ENCODE measurements around the gene CSTB.
A peak's percentile ranks its signal among the peaks of the same experiment; 100 is the strongest.

CSTB gene

GRCh38 chr21:43750339-43751033 lies 25.6 kb downstream of the CSTB start:
- DNase-seq (ENCODE audit: low spot score) = no peak

- DNase-seq (ENCODE audit: low spot score) = no peak
Measured at GRCh38 chr21:43749651-43750262, 26.4 kb downstream of the CSTB start.

- no peak for DNase-seq (ENCODE audit: low spot score)
Measured at GRCh38 chr21:43748622-43749021, 27.5 kb downstream of the CSTB start.

GRCh38 chr21:43745772-43746517 lies 30.2 kb downstream of the CSTB start:
- no peak for DNase-seq (ENCODE audit: low spot score)

GRCh38 chr21:43744725-43745124 lies 31.4 kb downstream of the CSTB start:
- DNase-seq (ENCODE audit: low spot score) = no peak

GRCh38 chr21:43743947-43744346 lies 32.2 kb downstream of the CSTB start:
- DNase-seq (ENCODE audit: low spot score) = no peak

GRCh38 chr21:43741423-43742096 lies 34.5 kb downstream of the CSTB start:
- DNase-seq (ENCODE audit: low spot score) = no peak

- peak; percentile 65 for DNase-seq (ENCODE audit: low spot score)
Measured at GRCh38 chr21:43740497-43741156, 35.5 kb downstream of the CSTB start.

DNA sequence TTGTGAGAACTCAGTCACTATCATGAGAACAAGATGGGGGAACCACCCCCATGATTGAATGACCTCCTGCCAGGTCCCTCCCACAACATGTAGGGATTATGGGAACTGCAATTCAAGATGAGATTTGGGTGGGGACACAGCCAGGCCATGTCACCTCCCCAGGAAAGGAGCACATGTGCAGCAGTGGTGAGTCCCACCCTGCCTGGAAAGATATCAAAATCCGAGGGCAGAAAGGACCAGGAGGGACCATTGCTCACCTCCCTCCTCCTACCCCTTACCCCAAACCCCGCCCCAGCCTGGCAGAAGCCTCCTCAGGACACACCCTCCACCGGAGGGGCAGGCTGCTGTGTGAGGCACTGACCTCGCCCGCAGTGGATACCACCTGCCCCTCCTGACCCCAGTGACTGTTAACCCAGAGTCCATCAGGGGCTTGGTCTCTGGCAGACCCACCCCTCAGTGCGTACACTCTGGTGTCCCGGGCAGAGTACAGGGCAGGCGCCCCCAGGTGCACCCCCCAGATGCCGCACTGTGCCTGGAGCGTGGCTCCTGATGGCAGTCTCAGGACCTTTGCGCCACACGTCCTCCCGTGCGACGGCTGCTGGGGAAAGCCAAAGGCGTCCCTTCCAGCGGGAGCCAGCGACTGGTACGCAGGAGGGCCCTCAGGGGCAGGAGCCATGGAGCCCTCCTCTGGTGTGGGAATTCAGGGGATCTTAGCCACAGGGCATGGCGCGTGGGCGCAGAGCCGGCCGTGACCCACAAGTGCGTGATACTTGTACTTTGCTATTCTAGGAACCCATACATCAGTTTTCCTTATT lies 36.3 kb downstream of the CSTB start:
- DNase-seq (ENCODE audit: low spot score) = no peak

GRCh38 chr21:43737158-43737950 lies 38.8 kb downstream of the CSTB start:
- no peak for DNase-seq (ENCODE audit: low spot score)

DNA sequence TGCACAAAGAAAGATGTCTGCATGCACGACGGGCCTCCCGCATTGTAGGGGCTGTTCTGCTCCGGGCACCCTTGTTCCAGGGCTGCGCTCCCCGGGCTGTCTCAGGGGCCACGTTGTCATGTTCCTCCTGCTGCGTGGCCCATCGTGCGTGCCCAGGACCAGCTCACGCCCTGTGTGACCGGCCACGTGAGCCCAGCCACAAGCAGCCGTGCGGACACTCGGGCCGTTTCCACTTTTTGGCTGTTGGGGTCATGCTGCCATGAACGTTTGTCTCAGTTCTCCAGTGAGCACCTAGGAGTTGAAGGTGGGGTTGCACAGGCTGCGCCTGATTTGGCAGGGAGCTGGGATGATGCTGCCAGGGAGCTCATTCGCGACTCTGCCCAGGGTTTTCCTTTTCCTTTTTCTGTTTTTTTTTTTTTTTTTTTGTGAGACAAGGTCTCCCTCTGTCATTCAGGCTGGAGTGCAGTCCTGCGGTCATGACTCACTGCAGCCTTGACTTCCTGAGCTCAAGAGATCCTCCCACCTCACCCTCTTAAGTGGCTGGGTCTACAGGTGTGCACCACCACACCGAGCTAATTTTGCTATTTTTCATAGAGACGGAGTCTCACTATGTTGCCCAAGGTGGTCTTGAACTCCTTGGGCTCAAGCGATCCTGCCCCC lies 39.8 kb downstream of the CSTB start:
- DNase-seq (ENCODE audit: low spot score) = no peak

- DNase-seq (ENCODE audit: low spot score) = no peak
Measured at GRCh38 chr21:43735236-43736091, 40.6 kb downstream of the CSTB start.

DNA sequence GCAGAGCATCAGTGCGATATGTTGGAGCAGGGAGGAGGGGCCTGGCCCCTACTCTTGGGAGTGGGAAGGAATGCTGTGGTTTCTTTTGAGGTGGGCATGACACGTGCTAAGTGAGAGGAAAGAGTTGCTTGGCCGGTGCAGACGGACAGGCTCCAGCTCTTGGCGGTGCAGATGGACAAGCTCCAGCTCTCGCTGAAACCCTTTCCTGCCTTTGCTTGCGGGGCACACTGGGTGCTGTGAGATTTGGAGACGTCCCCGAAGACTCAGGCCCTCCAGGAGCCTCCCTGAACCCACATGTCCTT lies 41.2 kb downstream of the CSTB start:
- DNase-seq (ENCODE audit: low spot score) = no peak

DNA sequence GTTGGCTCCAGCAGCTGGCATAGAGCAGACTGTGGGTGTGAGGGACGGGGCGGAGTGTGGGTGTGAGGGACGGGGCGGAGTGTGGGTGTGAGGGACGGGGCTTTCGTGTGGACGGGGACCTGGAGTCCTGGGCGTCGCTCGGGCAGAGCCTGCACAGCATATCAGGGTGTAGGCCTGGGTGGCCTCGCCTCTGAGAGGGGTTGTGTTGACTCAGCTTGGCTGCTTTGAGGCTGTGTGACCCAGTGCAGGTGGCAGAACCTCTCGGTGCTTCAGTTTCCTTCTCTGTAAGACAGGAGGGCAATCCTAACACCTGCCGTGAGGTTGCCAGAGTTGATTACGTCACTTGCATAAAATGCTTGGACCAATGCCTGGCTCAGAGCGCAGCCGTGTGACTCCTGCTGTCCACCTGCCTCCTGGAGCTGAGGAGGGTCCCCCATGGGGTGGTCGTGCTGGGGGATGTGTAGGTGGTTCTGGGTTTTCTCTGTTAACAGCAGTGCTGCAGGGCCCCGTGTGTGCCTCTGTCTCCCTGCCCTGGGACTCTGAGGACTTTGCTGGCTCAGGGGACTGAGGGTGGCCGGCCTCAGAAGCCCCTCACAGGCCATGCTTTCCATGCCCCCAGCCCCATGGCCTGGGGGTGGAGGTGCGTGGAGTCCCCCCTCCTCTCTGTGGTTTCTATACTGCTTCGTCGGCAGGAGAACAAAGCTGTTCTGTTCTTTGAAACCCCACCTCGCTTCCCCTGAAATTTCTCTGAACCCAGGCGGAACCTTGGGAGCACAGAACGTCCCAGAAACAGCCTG lies 41.8 kb downstream of the CSTB start:
- DNase-seq (ENCODE audit: low spot score) = no peak

GRCh38 chr21:43733529-43734071 lies 42.5 kb downstream of the CSTB start:
- no peak for DNase-seq (ENCODE audit: low spot score)

DNA sequence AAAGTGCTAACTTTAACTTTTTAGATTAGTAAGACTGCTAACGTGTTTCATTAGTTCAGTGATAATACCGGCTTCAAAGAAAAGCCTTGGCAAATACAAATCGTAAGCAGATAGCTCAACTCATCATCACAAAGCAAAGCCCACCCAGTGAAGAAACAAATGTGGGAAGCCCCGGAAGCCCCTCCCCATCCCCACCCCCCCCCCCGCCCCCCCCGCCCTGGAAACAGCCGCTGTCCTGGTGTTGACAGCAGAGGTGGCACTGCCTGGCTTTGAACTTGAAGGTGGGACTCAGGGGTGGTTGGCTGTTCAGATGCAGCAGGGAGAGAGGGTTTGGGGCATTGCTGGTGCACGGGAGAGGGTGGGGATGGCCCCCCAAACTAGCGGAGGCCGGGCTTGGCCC lies 43.0 kb downstream of the CSTB start:
- no peak for DNase-seq (ENCODE audit: low spot score)

DNA sequence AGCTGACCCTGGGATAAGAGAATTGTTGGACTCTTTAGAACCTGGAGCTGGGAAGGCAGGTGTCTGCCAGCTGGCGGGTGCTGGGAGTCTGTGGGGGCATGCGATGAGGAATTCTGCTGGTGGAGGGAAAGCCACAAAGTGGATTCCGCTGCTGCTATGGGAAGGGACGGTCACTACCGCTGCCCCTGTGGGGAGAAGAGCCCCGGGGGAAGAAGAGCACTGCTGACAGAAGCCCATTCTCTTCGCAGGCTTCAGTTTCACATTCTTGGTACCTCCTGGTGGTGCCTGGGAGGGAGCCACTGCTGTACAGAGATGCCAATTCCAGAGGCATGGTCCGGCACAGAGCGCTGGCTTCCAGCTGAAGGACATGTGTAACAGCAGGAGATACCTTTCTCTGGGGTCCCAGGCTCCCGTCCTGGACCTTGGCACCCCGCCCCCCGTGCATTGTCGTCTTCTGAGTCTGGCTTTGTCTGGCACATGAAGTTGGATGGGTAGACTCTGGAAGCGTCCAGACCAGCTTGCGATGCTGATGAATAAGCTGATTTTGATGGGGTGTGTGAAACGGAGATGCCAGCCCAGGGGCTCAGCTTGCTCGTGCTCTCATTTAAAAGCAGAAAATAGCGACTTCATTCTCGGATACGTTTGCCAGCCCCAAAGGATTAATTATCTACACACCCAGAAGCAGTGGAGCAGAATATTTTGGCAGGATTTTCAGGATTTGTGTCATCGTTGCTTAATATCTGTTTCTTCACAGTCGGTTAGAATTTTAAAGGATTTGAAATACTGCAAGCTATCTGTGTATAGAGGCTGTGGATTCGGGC lies 44.0 kb downstream of the CSTB start:
- DNase-seq (ENCODE audit: low spot score) = no peak
